Chondrocyte (in vitro differentiated cells): ENCODE measurements around the gene DISC1. TPM values are rescaled to one million over a fixed set of nuclear protein-coding genes. Genes with fewer than 3 reads are reported as not detected.
A peak's percentile ranks its signal among the peaks of the same experiment; 100 is the strongest.

Source experiments
- DNase-seq: peaks from one replicate; pipeline ENCODE4 v3.0.0; 2021; ENCODE audit warnings: mixed read lengths, low spot score
- H3K27ac Mint-ChIP-seq: one replicate; pipeline ENCODE4 v1.8.0; 2021; ENCODE audit warnings: mild to moderate bottlenecking, moderate library complexity, mixed read lengths; ENCODE audit not compliant: unreplicated experiment
- H3K27me3 Mint-ChIP-seq: 2 replicates; pipeline ENCODE4 v1.8.0; 2021; ENCODE audit warnings: low read depth, mixed read lengths
- H3K36me3 Mint-ChIP-seq: 2 replicates; pipeline ENCODE4 v1.8.0; 2021; ENCODE audit warnings: low read depth, mixed read lengths
- H3K4me1 Mint-ChIP-seq: 2 replicates; pipeline ENCODE4 v1.8.0; 2021; ENCODE audit warnings: low read depth, mild to moderate bottlenecking, mixed read lengths
- H3K4me3 Mint-ChIP-seq: one replicate; pipeline ENCODE4 v1.8.0; 2021; ENCODE audit warnings: mild to moderate bottlenecking, moderate library complexity, mixed read lengths; ENCODE audit not compliant: unreplicated experiment
- H3K9me3 Mint-ChIP-seq: 2 replicates; pipeline ENCODE4 v1.8.0; 2021; ENCODE audit warnings: low read depth, mixed read lengths
- CTCF ChIP-seq: fragments of 200-600 bp; sonication (generic); IDR thresholded peaks from 2 replicates; pipeline ENCODE4 v1.5.0; 2021; ENCODE audit warnings: antibody characterized with exemption, mild to moderate bottlenecking, moderate library complexity
- total RNA-seq: library from RNA; stranded (reverse); gene quantifications from 3 replicates; pipeline ENCODE4 v1.2.1, GENCODE V29; 2021

The DISC1 gene
- total RNA-seq, 1 donor from 2014 or later: 5.0 TPM

- H3K36me3 Mint-ChIP-seq: peaks cover 10% of the 10 kb centered on the region
- DNase-seq: no peak
- no peak for TF ChIP-seq CTCF
- H3K4me1 Mint-ChIP-seq: peaks cover 32% of the 10 kb centered on the region
- no peaks in the 10 kb centered on the region for H3K9me3 Mint-ChIP-seq
- no peak overlapping the region for H3K27ac Mint-ChIP-seq
- H3K27me3 Mint-ChIP-seq: no peaks in the 10 kb centered on the region
- no peak overlapping the region for H3K4me3 Mint-ChIP-seq
These were observed 67.5 kb downstream of the DISC1 start for GRCh38 chr1:231694075-231694431.

GRCh38 chr1:231694465-231695077 lies 68.0 kb downstream of the DISC1 start:
- Mint-ChIP-seq H3K9me3 (no peaks in the 10 kb centered on the region), H3K4me3 (no peak overlapping the region), H3K4me1 (peaks cover 37% of the 10 kb centered on the region), H3K36me3 (peaks cover 10% of the 10 kb centered on the region), H3K27ac (no peak overlapping the region), H3K27me3 (no peaks in the 10 kb centered on the region)
- TF ChIP-seq CTCF: no peak
- no peak for DNase-seq

GRCh38 chr1:231695439-231696255 lies 69.1 kb downstream of the DISC1 start:
- Mint-ChIP-seq H3K27me3 (no peaks in the 10 kb centered on the region), H3K4me1 (peaks cover 37% of the 10 kb centered on the region), H3K36me3 (peaks cover 10% of the 10 kb centered on the region), H3K4me3 (no peak overlapping the region), H3K27ac (no peak overlapping the region), H3K9me3 (no peaks in the 10 kb centered on the region)
- TF ChIP-seq CTCF: no peak
- DNase-seq: no peak

GRCh38 chr1:231699784-231700183 lies 73.2 kb downstream of the DISC1 start:
- Mint-ChIP-seq H3K4me3 (peak overlapping the region; percentile 10), H3K27ac (peak overlapping the region; percentile 75), H3K9me3 (peaks cover 3% of the 10 kb centered on the region), H3K27me3 (no peaks in the 10 kb centered on the region), H3K36me3 (peaks cover 9% of the 10 kb centered on the region), H3K4me1 (peaks cover 57% of the 10 kb centered on the region)
- no peak for TF ChIP-seq CTCF
- DNase-seq: no peak

GRCh38 chr1:231701306-231701705 lies 74.7 kb downstream of the DISC1 start:
- no peak for DNase-seq
- Mint-ChIP-seq H3K9me3 (peaks cover 3% of the 10 kb centered on the region), H3K4me3 (no peak overlapping the region), H3K27me3 (no peaks in the 10 kb centered on the region), H3K36me3 (peaks cover 4% of the 10 kb centered on the region), H3K27ac (peak overlapping the region; percentile 85), H3K4me1 (peaks cover 64% of the 10 kb centered on the region)
- no peak for TF ChIP-seq CTCF
